Measurements from ENCODE around the gene CLEC3B. TPM values are rescaled to one million over a fixed set of nuclear protein-coding genes. Genes with fewer than 3 reads are reported as not detected.
"Not testable (repeated sequence)": the region's sequence is repeated elsewhere in the genome, so short reads cannot be mapped to it uniquely, and the experiment has no call there.

The CLEC3B gene
- total RNA-seq, 1 donor from 2014 or later, result 105 TPM

DNA sequence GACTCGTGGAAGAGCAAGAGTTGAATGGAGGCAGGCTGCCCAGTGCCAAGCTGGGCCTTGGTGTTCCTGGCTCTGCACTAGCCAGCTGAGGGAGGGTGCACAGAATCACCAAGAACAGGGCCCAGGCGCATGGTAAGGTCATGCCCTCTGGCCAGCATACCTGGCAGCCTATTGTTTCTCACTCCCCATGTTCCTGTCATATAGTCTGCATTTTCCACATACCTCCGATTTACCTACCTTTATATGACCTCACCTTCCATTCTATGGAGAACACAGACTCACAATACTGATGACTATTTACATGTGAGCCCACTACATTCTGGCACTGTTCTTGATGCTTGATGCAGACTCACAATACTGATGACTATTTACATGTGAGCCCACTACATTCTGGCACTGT lies 5.4 kb downstream of the CLEC3B start:
- intact Hi-C loops (cut with DNase I), result no loop called here
- ATAC-seq (no peak), DNase-seq (ENCODE audit: low spot score) (no peak)

GRCh38 chr3:45032113-45032512 lies 6.0 kb downstream of the CLEC3B start:
- intact Hi-C loops (cut with DNase I), result no loop called here
- DNase-seq (ENCODE audit: low spot score) (no peak), ATAC-seq (no peak)

DNA sequence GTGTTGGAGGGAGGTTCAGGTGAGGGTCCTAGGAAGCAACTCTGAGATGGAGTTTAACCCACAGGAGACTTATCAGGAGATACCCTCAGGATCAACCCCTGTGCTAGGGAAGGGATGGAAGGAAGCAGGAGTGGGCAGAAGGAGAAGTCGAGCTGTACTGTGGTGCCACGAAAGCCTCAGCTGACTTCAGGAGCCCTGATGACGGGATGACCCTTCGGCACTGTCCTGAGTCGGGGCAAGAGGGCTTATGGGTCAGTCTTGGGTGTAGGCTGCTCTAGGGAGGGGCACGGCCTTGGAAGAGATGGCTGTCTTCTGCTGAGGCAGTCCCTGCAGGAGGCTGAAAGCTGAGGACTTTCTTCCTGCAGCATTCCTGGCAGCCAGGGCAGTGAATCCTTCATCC lies 7.7 kb downstream of the CLEC3B start:
- ATAC-seq, result no peak
- intact Hi-C loops (cut with DNase I), result no loop called here

DNA sequence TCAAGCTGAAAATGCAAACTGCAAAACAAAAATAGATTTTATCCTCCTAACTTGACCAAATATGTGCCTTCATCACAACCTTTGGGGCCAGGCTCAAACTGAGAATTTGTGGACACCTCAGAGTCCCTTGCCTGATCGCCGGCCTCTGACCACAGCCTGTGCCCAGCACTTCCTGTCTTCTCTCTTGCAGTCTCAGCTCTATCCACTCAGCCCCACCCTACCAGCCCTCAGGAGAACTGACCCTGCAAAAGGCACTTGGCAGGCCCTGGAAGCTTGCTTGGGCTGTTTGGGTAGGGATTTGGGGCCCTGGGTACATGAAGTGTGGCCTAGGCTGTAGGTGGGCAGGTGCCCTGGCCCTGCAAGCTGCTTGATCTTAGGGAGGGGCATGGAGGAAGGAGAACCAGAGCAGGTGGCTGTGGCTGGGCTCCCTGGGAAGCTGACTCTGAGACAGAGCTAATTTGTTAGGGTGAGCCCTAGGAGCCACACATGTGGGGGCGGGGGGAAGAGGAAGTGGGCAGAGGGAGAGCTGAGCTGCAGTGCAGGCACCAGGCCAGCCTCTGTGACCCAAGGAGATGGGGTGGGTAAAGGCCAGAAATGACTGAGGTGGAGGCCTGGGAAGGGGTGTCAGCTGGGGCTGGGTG lies 8.6 kb downstream of the CLEC3B start:
- DNase-seq (ENCODE audit: low spot score) (peak; percentile 83), ATAC-seq (peak; percentile 66)
- intact Hi-C loops (cut with DNase I), result loop anchor here (5.0 kb wide), 1 partner anchor 468 kb away; no protein-coding TSS in a partner anchor

More for the DNA sequence above, 7.7 kb downstream of the CLEC3B start:
- no peak for DNase-seq (ENCODE audit: low spot score)

- DNase-seq (ENCODE audit: low spot score), result peak; percentile 73
- intact Hi-C loops (cut with DNase I), result loop anchor here (5.0 kb wide), 1 partner anchor 467 kb away; no protein-coding TSS in a partner anchor
- peak; percentile 72 for ATAC-seq
Measured at GRCh38 chr3:45035441-45036301, 9.6 kb downstream of the CLEC3B start.

GRCh38 chr3:45037720-45038455 lies 11.8 kb downstream of the CLEC3B start:
- intact Hi-C loops (cut with DNase I), result loop anchor here (5.0 kb wide), 1 partner anchor 464 kb away; no protein-coding TSS in a partner anchor
- ATAC-seq, result peak; percentile 74
- DNase-seq (ENCODE audit: low spot score), result peak; percentile 94

DNA sequence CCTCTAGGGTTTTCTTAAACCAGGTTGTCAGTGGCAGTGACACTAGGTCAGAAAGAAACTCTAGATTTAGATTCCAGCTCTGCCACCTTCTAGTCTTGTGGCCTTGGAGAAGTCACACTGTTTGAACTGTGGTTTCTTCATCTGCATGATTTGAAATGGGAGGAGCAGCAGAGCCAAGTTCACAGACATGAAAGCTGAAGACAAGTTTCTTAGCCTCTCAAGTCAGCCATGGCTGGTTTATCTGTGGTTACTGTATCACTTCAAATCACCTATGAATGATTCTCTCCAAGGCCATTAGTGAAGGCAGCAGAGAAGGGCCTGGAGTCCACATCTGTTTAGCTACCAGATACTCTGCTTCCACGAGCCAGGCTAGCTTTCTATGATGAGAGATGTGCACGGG lies 15.6 kb downstream of the CLEC3B start:
- intact Hi-C loops (cut with DNase I), result loop anchor here (10.0 kb wide), 1 partner anchor 173 kb away; no protein-coding TSS in a partner anchor
- DNase-seq (ENCODE audit: low spot score), result no peak
- no peak for ATAC-seq

- DNase-seq (ENCODE audit: low spot score) (no peak), ATAC-seq (no peak)
- intact Hi-C loops (cut with DNase I), result loop anchor here (10.0 kb wide), 1 partner anchor 173 kb away; no protein-coding TSS in a partner anchor
Measured at GRCh38 chr3:45042162-45042561, 16.1 kb downstream of the CLEC3B start.

DNA sequence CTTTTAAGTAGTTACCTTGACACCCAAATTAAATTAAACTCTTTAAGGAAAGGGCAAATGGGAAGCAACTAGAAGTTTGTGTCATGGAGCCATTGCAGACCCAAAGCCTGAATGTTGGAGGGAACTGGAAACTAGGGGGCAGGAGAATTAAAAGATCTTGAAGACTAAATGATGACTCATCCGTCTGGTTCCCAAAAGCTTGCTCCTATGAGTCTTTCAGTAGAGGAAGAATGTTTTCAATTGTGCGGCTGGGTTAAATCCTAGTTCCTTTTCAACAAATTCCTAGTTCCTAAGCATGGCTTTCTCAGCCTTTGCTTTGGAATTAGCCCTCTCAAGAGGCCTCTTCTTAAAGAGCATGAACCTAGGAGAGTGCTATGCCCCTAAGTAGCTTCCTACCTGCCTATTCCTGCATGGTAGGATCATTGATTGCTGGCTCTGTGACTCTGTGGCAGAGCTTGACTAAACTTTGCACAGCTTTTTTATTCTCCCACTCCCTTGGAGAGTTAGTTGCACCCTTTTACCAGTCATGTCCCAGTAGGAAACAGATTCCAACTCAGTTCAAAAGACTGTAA lies 17.7 kb downstream of the CLEC3B start:
- intact Hi-C loops (cut with DNase I), result loop anchor here (10.0 kb wide), 1 partner anchor 171 kb away; no protein-coding TSS in a partner anchor
- DNase-seq (ENCODE audit: low spot score), result no peak
- ATAC-seq, result peak; percentile 54

DNA sequence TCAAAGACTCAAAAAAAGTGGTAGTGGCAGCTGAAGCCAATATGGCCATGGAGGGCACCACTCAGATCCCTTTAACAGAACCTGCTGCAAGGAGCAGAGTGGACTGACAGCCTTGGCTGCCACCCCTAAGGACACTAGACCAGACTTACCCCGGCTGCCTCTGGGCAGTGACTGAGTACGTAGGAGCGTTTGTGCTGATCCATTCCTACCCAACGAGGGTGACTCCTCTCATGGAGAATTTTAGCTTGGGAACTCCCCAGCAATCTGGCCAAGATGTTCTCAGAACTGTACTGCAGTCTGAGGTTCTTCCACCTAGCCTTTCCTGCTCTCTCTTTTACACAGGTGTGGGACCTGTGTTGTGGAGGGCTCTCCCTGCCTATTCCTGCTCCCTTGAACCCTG lies 22.1 kb downstream of the CLEC3B start:
- no peak for ATAC-seq
- no peak for DNase-seq (ENCODE audit: low spot score)
- intact Hi-C loops (cut with DNase I), result loop anchor here (10.0 kb wide), 1 partner anchor 167 kb away; no protein-coding TSS in a partner anchor

DNA sequence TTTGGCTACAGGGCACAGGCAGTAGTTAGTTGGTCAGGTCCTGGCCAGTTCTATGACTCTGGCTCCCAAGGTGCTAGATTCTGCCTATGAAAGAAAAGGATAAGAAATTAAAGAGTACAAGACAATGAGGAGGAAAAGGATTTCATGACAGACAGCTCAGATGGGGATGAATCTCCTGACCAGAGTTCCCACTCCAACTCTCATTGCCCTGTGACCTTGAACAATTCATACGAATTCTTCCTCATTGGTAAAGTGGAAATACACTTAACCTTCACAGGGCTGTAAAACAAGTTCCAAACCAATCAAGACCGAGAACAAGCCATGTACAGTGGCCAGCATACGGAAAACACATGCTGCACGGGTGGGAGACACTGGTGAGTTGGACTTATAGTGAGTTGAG lies 23.7 kb downstream of the CLEC3B start:
- intact Hi-C loops (cut with DNase I), result loop anchor here (10.0 kb wide), 1 partner anchor 165 kb away; no protein-coding TSS in a partner anchor
- no peak for ATAC-seq
- DNase-seq (ENCODE audit: low spot score), result no peak

DNA sequence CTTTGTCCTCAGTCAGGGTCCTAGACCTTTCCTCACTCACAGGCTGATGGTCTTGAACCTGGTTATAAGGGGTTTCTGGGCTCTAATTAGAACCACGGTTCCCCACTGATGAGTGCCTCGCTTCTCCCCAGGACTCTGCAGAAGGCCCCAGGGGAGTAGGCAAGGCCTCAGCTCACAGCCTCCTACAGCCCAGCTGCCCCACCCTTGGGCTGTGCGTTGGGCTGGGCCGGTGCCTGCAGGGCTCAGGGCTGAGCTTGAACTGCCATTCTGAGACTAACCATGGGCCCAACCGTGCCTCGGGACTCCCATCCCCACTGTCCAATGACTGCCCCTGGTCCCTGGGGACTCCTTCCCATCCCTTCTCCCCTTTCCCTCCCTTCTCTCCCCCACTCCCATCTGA lies 25.6 kb downstream of the CLEC3B start:
- intact Hi-C loops (cut with DNase I), result no loop called here
- DNase-seq (ENCODE audit: low spot score), result no peak
- no peak for ATAC-seq

DNA sequence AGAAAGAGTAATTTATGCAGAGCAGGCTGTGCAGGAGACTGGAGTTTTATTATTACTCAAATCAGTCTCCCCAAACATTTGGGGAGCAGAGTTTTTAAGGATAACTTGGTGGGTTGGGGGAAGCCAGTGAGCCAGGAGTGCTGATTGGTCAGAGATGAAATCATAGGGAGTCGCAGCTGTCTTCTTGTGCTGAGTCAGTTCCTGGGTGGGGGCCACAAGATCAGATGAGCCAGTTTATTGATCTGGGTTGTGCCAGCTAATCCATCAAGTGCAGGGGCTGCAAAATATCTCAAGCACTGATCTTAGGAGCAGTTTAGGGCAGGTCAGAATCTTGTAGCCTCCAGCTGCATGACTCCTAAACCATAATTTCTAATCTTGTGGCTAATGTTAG lies 27.7 kb downstream of the CLEC3B start:
- ATAC-seq; intact Hi-C loops (cut with DNase I); DNase-seq (ENCODE audit: low spot score): not testable (repeated sequence)

- intact Hi-C loops (cut with DNase I), result no loop called here
- DNase-seq (ENCODE audit: low spot score), result no peak
- peak; percentile 87 for ATAC-seq
Measured at GRCh38 chr3:45054196-45054857, 28.2 kb downstream of the CLEC3B start.

- peak; percentile 87 for ATAC-seq
- intact Hi-C loops (cut with DNase I), result no loop called here
- DNase-seq (ENCODE audit: low spot score), result no peak
Measured at GRCh38 chr3:45055032-45055410, 28.9 kb downstream of the CLEC3B start.

GRCh38 chr3:45055411-45056143 lies 29.5 kb downstream of the CLEC3B start:
- ATAC-seq (peak; percentile 43), DNase-seq (ENCODE audit: low spot score) (no peak)
- intact Hi-C loops (cut with DNase I), result no loop called here

DNA sequence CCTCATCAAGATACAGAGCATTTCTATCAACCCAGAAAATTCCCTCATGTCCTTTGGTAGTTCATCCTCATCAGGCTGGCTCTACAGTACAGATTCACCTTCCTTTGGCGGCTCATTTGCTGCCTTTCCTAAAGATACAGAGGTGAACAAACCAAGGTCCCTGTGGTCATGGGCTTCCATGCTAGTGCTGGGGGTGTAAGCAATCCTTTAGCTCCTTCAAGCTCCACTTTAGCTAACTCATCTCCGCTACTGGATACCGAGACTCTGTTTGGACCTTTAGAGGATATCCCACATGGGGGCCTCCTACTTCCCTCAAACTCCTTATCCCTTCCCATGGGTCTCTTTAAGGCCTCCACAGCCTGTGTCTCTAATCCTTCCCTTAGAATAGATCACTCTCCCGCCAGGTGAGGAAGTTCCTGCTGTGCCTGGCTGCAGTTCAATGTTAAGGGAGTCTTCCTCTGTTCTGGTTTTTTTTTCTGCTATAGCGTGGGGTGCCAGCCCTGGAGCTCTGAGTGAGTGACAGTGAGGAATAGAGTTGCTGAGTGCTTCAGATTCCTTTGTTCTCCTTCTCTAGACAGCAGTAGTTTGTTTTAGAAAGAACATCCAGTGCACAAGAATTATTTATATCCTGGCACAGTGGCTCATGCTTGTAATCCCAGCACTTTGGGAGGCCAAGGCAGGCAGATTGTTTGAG lies 30.7 kb downstream of the CLEC3B start:
- intact Hi-C loops (cut with DNase I), result no loop called here
- ATAC-seq, result no peak
- no peak for DNase-seq (ENCODE audit: low spot score)
